HPDE6-E6E7 (cell line): Measurements from ENCODE around the gene CYP11A1.

Experiments used
- DNase-seq: peaks from one replicate; pipeline ENCODE4 v3.0.0; 2011; ENCODE audit warnings: missing footprints; ENCODE audit errors: extremely low spot score

The CYP11A1 gene

GRCh38 chr15:74322558-74323180 is 44.8 kb downstream of the CYP11A1 start:
- DNase-seq = peak; percentile 75

GRCh38 chr15:74320352-74321247 is 46.8 kb downstream of the CYP11A1 start:
- DNase-seq = peak; percentile 35

GRCh38 chr15:74319596-74320351 is 47.7 kb downstream of the CYP11A1 start:
- DNase-seq = no peak

- no peak for DNase-seq
Measured at GRCh38 chr15:74319138-74319460, 48.3 kb downstream of the CYP11A1 start.

- no peak for DNase-seq
Measured at GRCh38 chr15:74318376-74319137, 48.9 kb downstream of the CYP11A1 start.

- DNase-seq = no peak
Measured at GRCh38 chr15:74317820-74318375, 49.5 kb downstream of the CYP11A1 start.

GRCh38 chr15:74316141-74316540 is 51.3 kb downstream of the CYP11A1 start:
- no peak for DNase-seq

- no peak for DNase-seq
Measured at GRCh38 chr15:74315626-74316025, 51.8 kb downstream of the CYP11A1 start.

GRCh38 chr15:74314795-74315438 is 52.5 kb downstream of the CYP11A1 start:
- DNase-seq = no peak

- no peak for DNase-seq
Measured at GRCh38 chr15:74313889-74314288, 53.6 kb downstream of the CYP11A1 start.

GRCh38 chr15:74312445-74313007 is 54.9 kb downstream of the CYP11A1 start:
- DNase-seq = no peak

GRCh38 chr15:74311734-74312444 is 55.6 kb downstream of the CYP11A1 start:
- DNase-seq = no peak

- DNase-seq = peak; percentile 84
Measured at GRCh38 chr15:74307827-74308811, 59.3 kb downstream of the CYP11A1 start.

GRCh38 chr15:74306781-74307217 is 60.6 kb downstream of the CYP11A1 start:
- DNase-seq = no peak

GRCh38 chr15:74305687-74306086 is 61.8 kb downstream of the CYP11A1 start:
- no peak for DNase-seq

- DNase-seq = no peak
Measured at GRCh38 chr15:74304431-74304830, 63.0 kb downstream of the CYP11A1 start.

- DNase-seq = no peak
Measured at GRCh38 chr15:74303741-74304309, 63.6 kb downstream of the CYP11A1 start.

GRCh38 chr15:74302821-74303359 is 64.6 kb downstream of the CYP11A1 start:
- DNase-seq = peak; percentile 31
